Muscle of leg (tissue), 11 donors: ENCODE measurements around the gene CHSY1. TPM values are rescaled to one million over a fixed set of nuclear protein-coding genes. Genes with fewer than 3 reads are reported as not detected.
"Not testable (repeated sequence)": the region's sequence is repeated elsewhere in the genome, so short reads cannot be mapped to it uniquely, and the experiment has no call there.

Source experiments
- DNase-seq: peaks from one replicate; pipeline ENCODE4 v3.0.0; 2013
- H3K27ac ChIP-seq: one replicate; pipeline ENCODE4 v1.5.1; 2013; ENCODE audit warnings: mild to moderate bottlenecking, low read length, control low read depth
- H3K27me3 ChIP-seq: one replicate; pipeline ENCODE4 v1.6.1; 2013; ENCODE audit warnings: low read length; ENCODE audit not compliant: control insufficient read depth, insufficient read depth
- H3K36me3 ChIP-seq: one replicate; pipeline ENCODE4 v1.6.1; 2013; ENCODE audit warnings: low read length; ENCODE audit not compliant: control insufficient read depth, insufficient read depth
- H3K4me1 ChIP-seq: one replicate; pipeline ENCODE4 v1.6.1; 2013; ENCODE audit warnings: low read length; ENCODE audit not compliant: control insufficient read depth, insufficient read depth
- H3K4me3 ChIP-seq: one replicate; pipeline ENCODE4 v1.5.1; 2013; ENCODE audit warnings: low read length, control low read depth
- H3K9me3 ChIP-seq: replicated peaks from 2 replicates; pipeline ENCODE4 v1.6.1; 2013; ENCODE audit warnings: low read depth, low read length; ENCODE audit not compliant: control insufficient read depth
- WGBS: methylation state at CpG from one replicate; pipeline ENCODE4 v1.1.5; 2013; ENCODE audit warnings: missing lambda C conversion rate; ENCODE audit not compliant: insufficient coverage; 5-methylcytosine and 5-hydroxymethylcytosine counted together
- polyA plus RNA-seq, 8 donors: library from polyadenylated mRNA; unstranded; fragments of 120-200 nt; gene quantifications; one replicate each; pipeline versions ENCODE4 v1.2.1 to v1.2.3, GENCODE V29; 2013; ENCODE audit warnings: inconsistent platforms in 1 of 8, low replicate concordance in 1 of 8; ENCODE audit not compliant: insufficient read length in 8 of 8, insufficient read depth in 1 of 8
- total RNA-seq: library from RNA; stranded (reverse); fragments of 120-200 nt; gene quantifications from one replicate; pipeline ENCODE4 v1.2.4, GENCODE V29; 2013

Gene CHSY1
- total and polyA plus RNA-seq, 9 donors = 27.2 to 57.6 (median 42.5) TPM

DNA sequence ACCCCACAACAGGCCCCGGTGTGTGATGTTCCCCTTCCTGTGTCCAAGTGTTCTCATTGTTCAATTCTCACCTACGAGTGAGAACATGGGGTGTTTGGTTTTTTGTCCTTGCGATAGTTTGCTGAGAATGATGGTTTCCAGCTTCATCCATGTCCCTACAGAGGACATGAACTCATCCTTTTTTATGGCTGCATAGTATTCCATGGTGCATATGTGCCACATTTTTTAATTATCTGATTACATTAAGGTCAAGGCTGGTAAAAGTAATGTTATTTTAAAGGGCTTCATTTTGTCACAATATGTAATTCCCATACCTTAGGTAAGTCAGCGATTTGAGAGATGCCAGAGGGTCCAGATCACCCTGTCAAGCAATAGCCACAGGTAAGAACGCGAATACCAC lies 35.5 kb upstream of the CHSY1 start:
- H3K27ac ChIP-seq, DNase-seq, H3K4me3 ChIP-seq, H3K27me3 ChIP-seq, H3K9me3 ChIP-seq, H3K4me1 ChIP-seq: not testable (repeated sequence)
- peaks cover 56% of the 10 kb centered on the region for H3K36me3 ChIP-seq
- WGBS = no CpG with 5 or more reads among the region's 6 CpGs

DNA sequence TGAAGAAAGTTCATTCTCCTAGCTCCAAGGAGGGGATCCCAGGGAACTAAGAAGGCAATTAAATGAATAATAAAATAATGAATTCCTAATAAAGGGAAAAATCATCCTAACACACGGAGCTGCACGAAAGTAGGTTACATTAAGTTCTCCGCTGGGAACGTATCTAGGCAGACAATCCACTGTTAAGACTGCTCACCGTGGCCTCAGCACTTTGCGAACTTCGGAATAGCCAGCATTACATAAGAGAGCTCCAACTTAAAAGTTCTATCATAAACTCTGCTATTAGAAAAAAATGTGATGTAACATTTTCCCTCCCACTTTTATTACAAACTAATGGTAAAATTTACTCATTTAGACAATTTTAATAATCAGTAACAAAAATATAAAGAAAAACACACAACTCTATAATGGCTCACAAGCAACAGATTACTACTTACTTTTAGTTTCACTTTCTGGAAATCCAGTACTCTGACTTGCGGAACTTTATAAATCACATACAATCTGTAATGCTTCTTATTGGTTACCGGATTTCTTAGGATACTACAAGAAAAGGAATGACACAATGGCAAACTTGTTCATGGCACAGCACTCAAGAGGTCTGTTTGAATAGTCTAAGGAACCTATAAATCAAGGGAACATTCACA lies 34.7 kb upstream of the CHSY1 start:
- no peak overlapping the region for H3K27ac ChIP-seq
- H3K27me3 ChIP-seq = no peaks in the 10 kb centered on the region
- H3K9me3 ChIP-seq = no peaks in the 10 kb centered on the region
- H3K36me3 ChIP-seq = peaks cover 56% of the 10 kb centered on the region
- no peaks in the 10 kb centered on the region for H3K4me1 ChIP-seq
- H3K4me3 ChIP-seq = no peak overlapping the region
- DNase-seq = no peak
- no CpG with 5 or more reads among the region's 9 CpGs for WGBS

DNA sequence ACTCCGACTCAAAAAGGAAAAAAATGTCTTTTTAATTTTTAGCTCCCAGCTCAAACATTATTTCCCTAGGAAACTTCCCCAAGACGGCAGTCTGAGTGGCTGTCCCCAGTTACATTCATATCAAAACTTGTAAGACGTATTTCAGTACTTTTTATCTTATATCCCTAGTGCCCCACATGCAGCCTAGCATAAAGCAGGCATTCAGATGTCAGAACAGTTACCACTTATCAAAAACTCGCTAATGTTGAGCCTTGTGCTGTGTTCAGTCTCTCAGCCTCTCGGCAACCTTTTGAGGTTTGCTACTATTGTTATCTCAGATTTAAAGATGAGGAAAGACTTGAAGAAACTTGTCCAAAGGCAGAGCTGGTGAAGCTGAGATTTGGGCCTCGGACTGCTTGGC lies 32.1 kb upstream of the CHSY1 start:
- H3K9me3 ChIP-seq = no peaks in the 10 kb centered on the region
- H3K36me3 ChIP-seq = peaks cover 66% of the 10 kb centered on the region
- no peak overlapping the region for H3K4me3 ChIP-seq
- no peaks in the 10 kb centered on the region for H3K4me1 ChIP-seq
- 87% methylated on average over 3 of the region's 6 CpGs for WGBS
- DNase-seq = no peak
- no peak overlapping the region for H3K27ac ChIP-seq
- no peaks in the 10 kb centered on the region for H3K27me3 ChIP-seq

DNA sequence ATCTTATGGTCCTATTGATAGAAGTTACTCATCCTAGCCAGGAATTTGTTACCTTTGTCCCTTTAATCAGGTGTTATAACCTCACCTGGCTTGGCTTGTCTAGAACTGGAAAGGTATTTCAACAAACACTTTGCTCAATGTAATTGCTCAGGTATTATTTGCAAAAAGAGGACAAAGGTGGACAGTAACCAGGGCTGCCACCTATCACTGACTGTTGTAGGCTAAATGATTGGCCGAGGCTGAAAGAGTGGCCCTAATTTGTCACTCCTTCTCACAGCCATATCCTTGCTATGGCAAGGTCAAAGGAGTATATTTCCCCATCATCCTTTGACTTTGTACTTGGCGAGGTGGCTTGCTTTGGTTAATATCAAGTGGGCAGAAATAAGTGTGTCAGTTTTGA lies 28.2 kb upstream of the CHSY1 start:
- Histone ChIP-seq H3K9me3 (no peaks in the 10 kb centered on the region), H3K4me3 (no peak overlapping the region), H3K4me1 (peaks cover 18% of the 10 kb centered on the region), H3K36me3 (peaks cover 42% of the 10 kb centered on the region), H3K27ac (no peak overlapping the region), H3K27me3 (no peaks in the 10 kb centered on the region)
- DNase-seq = no peak
- no CpG with 5 or more reads among the region's 2 CpGs for WGBS

DNA sequence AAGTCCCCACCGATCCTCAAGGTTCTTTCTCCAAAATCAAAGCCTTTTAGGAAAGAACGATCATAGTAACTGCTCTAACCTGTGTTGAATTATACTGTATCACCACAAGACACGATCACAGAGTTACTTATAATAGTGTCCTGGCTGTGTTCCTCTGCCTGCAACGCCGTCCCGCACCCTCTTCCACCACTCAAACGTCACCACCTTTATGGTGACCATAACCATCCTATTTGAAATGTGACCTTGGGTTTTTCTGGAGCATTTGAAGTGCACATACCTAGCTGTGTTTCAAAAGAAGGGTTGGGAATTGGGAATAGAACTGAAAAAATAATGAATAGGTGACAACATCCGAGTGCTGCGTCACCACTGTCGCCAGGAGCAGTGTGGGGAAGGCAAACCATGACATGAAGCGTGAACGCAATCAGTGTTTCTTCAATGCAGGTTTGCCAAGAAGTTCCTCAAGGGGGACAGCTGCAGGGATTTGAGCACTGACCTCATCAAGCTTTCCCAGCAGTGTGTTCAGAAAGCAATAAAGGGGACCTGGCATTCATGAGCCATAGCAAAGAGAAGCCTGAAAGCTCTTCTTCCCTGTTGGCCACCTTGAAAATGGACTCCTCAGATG lies 26.2 kb upstream of the CHSY1 start:
- DNase-seq = peak; percentile 73

DNA sequence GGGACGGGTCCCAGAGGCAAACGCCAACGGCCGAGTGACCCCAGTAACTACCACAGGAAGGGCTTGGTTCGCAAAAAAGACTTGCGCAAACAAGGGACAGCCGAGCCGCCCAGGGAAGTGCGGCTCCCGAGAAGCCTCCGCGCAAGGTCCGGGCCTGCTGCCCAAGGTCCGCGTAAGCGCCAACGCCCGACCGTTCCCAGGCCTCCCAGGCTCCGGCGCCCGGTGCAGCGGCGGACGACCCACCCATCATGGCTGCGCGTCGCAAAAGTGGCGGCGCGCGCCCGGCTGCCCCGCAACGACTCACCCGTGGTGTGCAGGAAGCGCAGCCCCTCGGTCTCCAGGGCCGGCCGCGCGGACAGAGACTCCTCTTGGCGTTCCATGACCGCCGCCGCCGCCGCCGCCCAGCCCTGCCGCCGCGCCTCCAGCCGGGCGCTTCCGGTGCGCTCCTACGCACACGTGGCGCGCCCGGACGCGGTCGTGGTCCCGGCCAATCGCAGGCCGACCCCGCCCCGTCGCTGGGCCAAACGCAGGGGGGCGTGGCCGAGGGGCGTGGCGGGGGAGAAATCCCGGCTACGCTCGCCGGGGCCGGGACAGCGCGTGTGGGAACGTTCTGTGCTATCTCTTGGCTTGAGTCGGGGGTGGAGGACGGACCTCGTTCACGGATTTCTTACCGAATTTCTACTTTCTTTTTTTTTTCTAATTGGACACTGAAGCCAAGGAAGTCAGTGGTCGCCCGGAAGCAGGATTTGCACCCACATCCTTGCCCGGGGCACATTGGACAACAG lies 25.4 kb upstream of the CHSY1 start, which contains the start of gene SELENOS:
Gene SELENOS (minus strand): TSS at position 448 of the 785 bp plus-strand sequence. CDS start 68 bp downstream, at position 380.
- DNase-seq = peak; percentile 96
- H3K36me3 ChIP-seq = peaks cover 49% of the 10 kb centered on the region

More for the DNA sequence above, 26.2 kb upstream of the CHSY1 start:
- peak overlapping the region; percentile 51 for H3K4me3 ChIP-seq
- no peaks in the 10 kb centered on the region for H3K9me3 ChIP-seq
- H3K27ac ChIP-seq = peak overlapping the region; percentile 88
- H3K4me1 ChIP-seq = peaks cover 18% of the 10 kb centered on the region
- peaks cover 46% of the 10 kb centered on the region for H3K36me3 ChIP-seq
- 69% methylated on average over 10 of the region's 12 CpGs for WGBS
- H3K27me3 ChIP-seq = no peaks in the 10 kb centered on the region

DNA sequence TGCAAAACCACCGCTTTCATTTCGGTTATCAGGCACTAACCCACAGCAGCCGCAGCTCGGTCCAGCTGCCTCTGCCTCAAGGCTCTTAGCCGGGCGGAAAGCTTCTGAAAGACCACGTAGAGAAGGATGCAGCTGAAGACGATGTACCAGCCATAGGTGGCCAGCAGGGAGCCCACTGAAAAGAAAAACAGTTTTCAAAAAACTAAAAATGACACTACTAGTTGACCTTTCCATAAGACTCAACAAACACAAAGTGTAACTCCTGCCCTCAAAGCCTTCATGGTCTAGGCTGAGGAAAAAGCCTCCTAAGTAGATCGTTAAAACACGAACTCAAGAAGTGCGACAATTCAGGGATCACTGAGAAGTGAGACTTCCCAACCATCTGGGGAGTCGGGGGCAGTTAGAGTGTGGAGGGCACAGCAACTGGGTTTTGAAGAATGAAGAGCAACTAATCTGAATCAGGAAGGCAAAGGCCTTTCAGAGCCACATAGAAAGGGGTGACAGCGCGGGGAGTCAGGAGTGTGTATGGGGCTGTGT lies 24.7 kb upstream of the CHSY1 start:
- H3K27me3 ChIP-seq = no peaks in the 10 kb centered on the region
- H3K9me3 ChIP-seq = no peaks in the 10 kb centered on the region
- H3K27ac ChIP-seq = peak overlapping the region; percentile 85
- WGBS = 11% methylated on average over 7 of the region's 14 CpGs
- DNase-seq = no peak
- H3K36me3 ChIP-seq = peaks cover 50% of the 10 kb centered on the region
- peaks cover 18% of the 10 kb centered on the region for H3K4me1 ChIP-seq
- peak overlapping the region; percentile 85 for H3K4me3 ChIP-seq

More for the DNA sequence above, 25.4 kb upstream of the CHSY1 start, which contains the start of gene SELENOS:
- Histone ChIP-seq H3K27ac (peak within 1 kb of the TSS; percentile 88), H3K27me3 (no peaks in the 10 kb centered on the region), H3K4me3 (peak within 1 kb of the TSS; percentile 85), H3K4me1 (peaks cover 18% of the 10 kb centered on the region), H3K9me3 (no peaks in the 10 kb centered on the region)
- under 1% methylated on average over 88 of the region's 91 CpGs for WGBS

DNA sequence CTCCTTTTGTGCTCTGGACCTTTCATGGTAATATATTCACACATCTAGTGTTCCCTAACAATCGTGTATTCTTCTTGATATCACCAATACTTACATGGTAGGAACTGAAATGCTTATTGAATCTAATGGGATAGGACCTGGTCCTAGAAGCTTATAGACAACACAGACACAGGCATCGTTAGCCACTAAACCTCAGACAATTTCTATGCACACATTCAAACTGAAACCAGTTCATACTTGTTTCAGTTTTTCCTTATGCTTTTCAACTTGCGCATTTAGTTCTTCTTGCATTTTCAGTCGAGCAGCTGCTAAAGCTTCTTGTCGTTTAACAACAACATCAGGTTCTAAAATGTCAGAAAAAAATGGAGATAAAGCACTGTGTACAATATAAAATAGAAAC lies 23.2 kb upstream of the CHSY1 start:
- peaks cover 53% of the 10 kb centered on the region for H3K36me3 ChIP-seq
- no peaks in the 10 kb centered on the region for H3K27me3 ChIP-seq
- H3K4me3 ChIP-seq = no peak overlapping the region
- DNase-seq = no peak
- WGBS = 83% methylated on average over 1 of the region's 5 CpGs
- no peak overlapping the region for H3K27ac ChIP-seq
- H3K9me3 ChIP-seq = no peaks in the 10 kb centered on the region
- H3K4me1 ChIP-seq = peaks cover 18% of the 10 kb centered on the region

DNA sequence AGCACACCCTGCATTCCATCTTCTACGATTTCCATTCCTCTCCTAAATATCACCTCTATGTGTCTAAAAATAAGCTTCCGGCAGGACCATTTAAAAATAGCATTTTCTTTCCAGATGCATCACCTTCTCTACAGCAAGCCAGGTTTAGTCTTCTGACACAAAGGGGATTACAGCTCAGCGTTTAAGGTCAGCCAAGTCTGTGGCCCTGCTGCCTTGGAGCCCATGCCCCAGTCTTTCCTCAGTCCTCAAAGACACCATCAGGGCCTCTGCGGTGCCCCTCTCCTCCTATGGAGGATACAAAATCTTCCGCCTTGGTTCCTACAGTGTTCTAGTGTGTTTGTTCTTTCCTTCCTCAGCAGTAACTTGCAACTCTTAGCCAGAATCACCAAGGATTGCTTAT lies 21.7 kb upstream of the CHSY1 start:
- no peak overlapping the region for H3K27ac ChIP-seq
- H3K4me1 ChIP-seq = peaks cover 18% of the 10 kb centered on the region
- peaks cover 64% of the 10 kb centered on the region for H3K36me3 ChIP-seq
- no peak overlapping the region for H3K4me3 ChIP-seq
- 100% methylated on average over 2 of the region's 5 CpGs for WGBS
- no peak for DNase-seq
- no peaks in the 10 kb centered on the region for H3K9me3 ChIP-seq
- H3K27me3 ChIP-seq = no peaks in the 10 kb centered on the region

DNA sequence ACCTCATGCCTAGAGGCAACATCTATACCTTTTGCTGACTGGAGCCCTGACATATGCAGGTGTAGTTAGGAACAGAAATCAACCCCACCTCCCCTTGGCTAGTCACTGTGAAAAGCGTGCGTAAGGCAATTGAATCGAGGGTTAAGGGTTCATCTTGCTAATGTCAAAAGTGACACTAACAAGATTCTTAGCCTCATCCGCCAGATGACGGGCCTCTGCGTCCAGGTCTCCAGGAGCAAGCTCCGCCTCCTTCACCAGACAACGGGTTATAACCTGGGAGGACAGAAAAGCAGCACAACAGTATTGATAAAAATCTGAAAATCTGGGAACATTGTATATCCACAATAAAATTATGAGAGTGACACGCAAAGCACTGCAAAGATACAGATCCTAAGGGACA lies 20.7 kb upstream of the CHSY1 start:
- no CpG with 5 or more reads among the region's 9 CpGs for WGBS
- peaks cover 65% of the 10 kb centered on the region for H3K36me3 ChIP-seq
- H3K27me3 ChIP-seq = no peaks in the 10 kb centered on the region
- H3K27ac ChIP-seq = no peak overlapping the region
- DNase-seq = no peak
- H3K9me3 ChIP-seq = no peaks in the 10 kb centered on the region
- H3K4me3 ChIP-seq = no peak overlapping the region
- H3K4me1 ChIP-seq = peaks cover 12% of the 10 kb centered on the region
